H9 (cell line): Measurements from ENCODE around the gene STAP2. TPM values are rescaled to one million over a fixed set of nuclear protein-coding genes. Genes with fewer than 3 reads are reported as not detected.

Experiments used
- DNase-seq: peaks from one replicate; pipeline ENCODE4 v3.0.0-alpha.2; 2017
- H2AFZ ChIP-seq: one replicate; pipeline ENCODE4 v1.6.1; 2013; ENCODE audit warnings: mild to moderate bottlenecking, low read length, control low read depth, moderate library complexity
- H2AK5ac ChIP-seq: 2 replicates; pipeline ENCODE4 v1.6.1; 2013; ENCODE audit warnings: low read length, control low read depth, mixed read lengths; ENCODE audit not compliant: insufficient read length
- H2BK120ac ChIP-seq: one replicate; pipeline ENCODE4 v1.6.1; 2013; ENCODE audit warnings: low read depth, mild to moderate bottlenecking, low read length, control low read depth, inconsistent platforms; ENCODE audit not compliant: poor library complexity, severe bottlenecking
- H2BK12ac ChIP-seq: 2 replicates; pipeline ENCODE4 v1.6.1; 2013; ENCODE audit warnings: low read length, control low read depth, mixed read lengths, low read depth; ENCODE audit not compliant: insufficient read length
- H2BK15ac ChIP-seq: 2 replicates; pipeline ENCODE4 v1.6.1; 2013; ENCODE audit warnings: low read depth, low read length, control low read depth
- H2BK20ac ChIP-seq: one replicate; pipeline ENCODE4 v1.6.1; 2013; ENCODE audit warnings: low read depth, mild to moderate bottlenecking, low read length, control low read depth, inconsistent platforms; ENCODE audit not compliant: poor library complexity, severe bottlenecking
- H2BK5ac ChIP-seq: 2 replicates; pipeline ENCODE4 v1.6.1; 2013; ENCODE audit warnings: low read length, control low read depth, mixed read lengths; ENCODE audit not compliant: insufficient read length
- H3K14ac ChIP-seq: 2 replicates; pipeline ENCODE4 v1.6.1; 2013; ENCODE audit warnings: low read length, control low read depth; ENCODE audit not compliant: insufficient read depth
- H3K18ac ChIP-seq: 2 replicates; pipeline ENCODE4 v1.6.1; 2013; ENCODE audit warnings: low read depth, mild to moderate bottlenecking, mixed read lengths, low read length, control low read depth; ENCODE audit not compliant: insufficient read length
- H3K23ac ChIP-seq: 2 replicates; pipeline ENCODE4 v1.6.1; 2013; ENCODE audit warnings: low read length, control low read depth, mixed read lengths, low read depth; ENCODE audit not compliant: insufficient read length
- H3K23me2 ChIP-seq: 2 replicates; pipeline ENCODE4 v1.6.1; 2013; ENCODE audit warnings: low read depth, mild to moderate bottlenecking, mixed read lengths, low read length, control low read depth; ENCODE audit not compliant: insufficient read length, poor library complexity, severe bottlenecking
- H3K27ac ChIP-seq: 2 replicates; pipeline ENCODE4 v1.5.1; 2013; ENCODE audit warnings: low read length, control low read depth, mixed read lengths, low read depth; ENCODE audit not compliant: insufficient read length
- H3K27me3 ChIP-seq: 2 replicates; pipeline ENCODE4 v1.6.1; 2013; ENCODE audit warnings: low read length, control low read depth, inconsistent platforms; ENCODE audit not compliant: insufficient read depth
- H3K4ac ChIP-seq: 2 replicates; pipeline ENCODE4 v1.6.1; 2013; ENCODE audit warnings: low read depth, mild to moderate bottlenecking, control low read depth, inconsistent platforms, low read length, moderate library complexity
- H3K4me1 ChIP-seq: 2 replicates; pipeline ENCODE4 v1.6.1; 2013; ENCODE audit warnings: low read length, control low read depth, inconsistent platforms; ENCODE audit not compliant: insufficient read depth
- H3K4me2 ChIP-seq: 2 replicates; pipeline ENCODE4 v1.6.1; 2013; ENCODE audit warnings: low read length, control low read depth, mixed read lengths; ENCODE audit not compliant: insufficient read length, insufficient read depth
- H3K56ac ChIP-seq: 2 replicates; pipeline ENCODE4 v1.6.1; 2013; ENCODE audit warnings: low read depth, mild to moderate bottlenecking, mixed read lengths, low read length, control low read depth; ENCODE audit not compliant: insufficient read length
- H3K79me1 ChIP-seq: 2 replicates; pipeline ENCODE4 v1.6.1; 2013; ENCODE audit warnings: low read depth, mild to moderate bottlenecking, moderate library complexity, low read length, control low read depth, inconsistent platforms; ENCODE audit not compliant: insufficient read depth, poor library complexity, severe bottlenecking
- H3K79me2 ChIP-seq: 2 replicates; pipeline ENCODE4 v1.6.1; 2013; ENCODE audit warnings: low read length, control low read depth, inconsistent platforms; ENCODE audit not compliant: insufficient read depth
- H3K9ac ChIP-seq: 2 replicates; pipeline ENCODE4 v1.6.1; 2013; ENCODE audit warnings: low read length, control low read depth, mixed read lengths; ENCODE audit not compliant: insufficient read length; ENCODE audit errors: extremely low read depth
- H3K9me3 ChIP-seq: one replicate; pipeline ENCODE4 v1.6.1; 2013; ENCODE audit warnings: low read depth, low read length, inconsistent platforms; ENCODE audit not compliant: control insufficient read depth
- H3T11ph ChIP-seq: one replicate; pipeline ENCODE4 v1.6.1; 2013; ENCODE audit warnings: mild to moderate bottlenecking, low read length, control low read depth, inconsistent platforms
- H4K20me1 ChIP-seq: one replicate; pipeline ENCODE4 v1.6.1; 2013; ENCODE audit not compliant: control insufficient read depth, insufficient read length, insufficient read depth
- H4K5ac ChIP-seq: 2 replicates; pipeline ENCODE4 v1.6.1; 2013; ENCODE audit warnings: low read depth, mild to moderate bottlenecking, mixed read lengths, low read length, control low read depth; ENCODE audit not compliant: insufficient read length
- H4K8ac ChIP-seq: replicated peaks from 2 replicates; pipeline ENCODE4 v1.6.1; 2013; ENCODE audit warnings: low read length, control low read depth, mixed read lengths, low read depth; ENCODE audit not compliant: insufficient read length
- H4K91ac ChIP-seq: 2 replicates; pipeline ENCODE4 v1.6.1; 2013; ENCODE audit warnings: low read depth, mild to moderate bottlenecking, moderate library complexity, mixed read lengths, low read length, control low read depth; ENCODE audit not compliant: insufficient read length
- H3K27ac Mint-ChIP-seq, 3 experiments: 2 replicates in 2 of 3; 3 replicates in 1 of 3; pipeline ENCODE4 v1.8.0; 2020 to 2021; ENCODE audit warnings: mixed read lengths in 3 of 3, mild to moderate bottlenecking in 1 of 3, moderate library complexity in 1 of 3
- H3K27me3 Mint-ChIP-seq: 2 replicates; pipeline ENCODE4 v1.8.0; 2021; ENCODE audit warnings: low read depth, mild to moderate bottlenecking, moderate library complexity, mixed read lengths
- H3K36me3 Mint-ChIP-seq, 3 experiments: 2 replicates in 2 of 3; 3 replicates in 1 of 3; pipeline ENCODE4 v1.8.0; 2020 to 2021; ENCODE audit warnings: low read depth in 3 of 3, mixed read lengths in 3 of 3; ENCODE audit not compliant: insufficient read depth in 1 of 3
- H3K4me1 Mint-ChIP-seq, 2 experiments: 2 replicates each; pipeline ENCODE4 v1.8.0; 2020; ENCODE audit warnings: mixed read lengths in 2 of 2
- H3K4me3 Mint-ChIP-seq, 2 experiments: 2 replicates in 1 of 2; 3 replicates in 1 of 2; pipeline ENCODE4 v1.8.0; 2020 to 2021; ENCODE audit warnings: mild to moderate bottlenecking in 2 of 2, mixed read lengths in 2 of 2, moderate library complexity in 1 of 2
- H3K9me3 Mint-ChIP-seq, 2 experiments: 2 replicates in 1 of 2; 3 replicates in 1 of 2; pipeline ENCODE4 v1.8.0; 2020; ENCODE audit warnings: mild to moderate bottlenecking in 2 of 2, mixed read lengths in 2 of 2, moderate library complexity in 1 of 2
- CTCF ChIP-seq: fragments of 200-600 bp; sonication (generic); conservative IDR thresholded peaks from 3 replicates; pipeline ENCODE4 v1.8.0; 2021; ENCODE audit warnings: antibody characterized with exemption, mild to moderate bottlenecking
- WGBS: extraction: QIAGEN DNeasy Blood & Tissue Kit; methylation state at CpG from one replicate; pipeline ENCODE4 v1.1.7; 2013; ENCODE audit warnings: missing lambda C conversion rate, low lambda C conversion rate, mixed read lengths; ENCODE audit not compliant: insufficient read length; ENCODE audit errors: extremely low coverage; 5-methylcytosine and 5-hydroxymethylcytosine counted together
- total RNA-seq: library from RNA; stranded (reverse); gene quantifications from 2 replicates; pipeline ENCODE4 v1.2.1, GENCODE V29; 2021

STAP2 gene
- total RNA-seq, 1 experiment from 2014 or later: 20.2 TPM

GRCh38 chr19:4372165-4373012 is 33.8 kb upstream of the STAP2 start:
- Mint-ChIP-seq H3K4me1 (peaks cover 35 to 48% of the 10 kb centered on the region in 2 experiments), H3K27me3 (peaks cover 4% of the 10 kb centered on the region; the same call in 1 of the 2 replicates), H3K27ac (no peak overlapping the region), H3K36me3 (peaks cover 0 to 4% (median 3%) of the 10 kb centered on the region in 3 experiments; a peak in 4 of 7 replicates), H3K4me3 (no peak overlapping the region), H3K9me3 (no peaks in the 10 kb centered on the region)
- Histone ChIP-seq H3K9me3 (no peaks in the 10 kb centered on the region), H3K18ac (no peak overlapping the region), H4K20me1 (no peaks in the 10 kb centered on the region), H4K5ac (no peak overlapping the region), H3K23me2 (no peaks in the 10 kb centered on the region), H3K79me2 (no peaks in the 10 kb centered on the region; the same call in 1 of the 2 replicates), H2BK5ac (no peak overlapping the region), H2BK15ac (no peak overlapping the region), H3K79me1 (peaks cover 7% of the 10 kb centered on the region), H3K27me3 (no peaks in the 10 kb centered on the region), H2BK120ac (no peak overlapping the region), H3K9ac (no peak overlapping the region), H2BK12ac (no peak overlapping the region), H4K8ac (no peak overlapping the region), H3K4me2 (no peak overlapping the region), H3T11ph (no peak overlapping the region), H3K27ac (no peak overlapping the region), H3K4ac (no peak overlapping the region), H4K91ac (no peak overlapping the region), H3K56ac (no peak overlapping the region), H3K14ac (no peak overlapping the region; the same call in 1 of the 2 replicates), H3K4me1 (peaks cover 8% of the 10 kb centered on the region; the same call in 1 of the 2 replicates), H2AFZ (no peak overlapping the region), H2AK5ac (no peak overlapping the region), H2BK20ac (no peak overlapping the region), H3K23ac (no peak overlapping the region)
- no peak for DNase-seq
- WGBS: no CpG with 5 or more reads among the region's 22 CpGs
- TF ChIP-seq CTCF: no peak
